GM19351 (cell line): ENCODE data around the gene MRPL14.

Experiments used
- ATAC-seq: cut with Tn5 transposase; IDR thresholded peaks from one replicate; pipeline ENCODE4 v1.9.1; 2021; ENCODE audit warnings: mild to moderate bottlenecking, moderate library complexity; ENCODE audit not compliant: unreplicated experiment

MRPL14 gene

DNA sequence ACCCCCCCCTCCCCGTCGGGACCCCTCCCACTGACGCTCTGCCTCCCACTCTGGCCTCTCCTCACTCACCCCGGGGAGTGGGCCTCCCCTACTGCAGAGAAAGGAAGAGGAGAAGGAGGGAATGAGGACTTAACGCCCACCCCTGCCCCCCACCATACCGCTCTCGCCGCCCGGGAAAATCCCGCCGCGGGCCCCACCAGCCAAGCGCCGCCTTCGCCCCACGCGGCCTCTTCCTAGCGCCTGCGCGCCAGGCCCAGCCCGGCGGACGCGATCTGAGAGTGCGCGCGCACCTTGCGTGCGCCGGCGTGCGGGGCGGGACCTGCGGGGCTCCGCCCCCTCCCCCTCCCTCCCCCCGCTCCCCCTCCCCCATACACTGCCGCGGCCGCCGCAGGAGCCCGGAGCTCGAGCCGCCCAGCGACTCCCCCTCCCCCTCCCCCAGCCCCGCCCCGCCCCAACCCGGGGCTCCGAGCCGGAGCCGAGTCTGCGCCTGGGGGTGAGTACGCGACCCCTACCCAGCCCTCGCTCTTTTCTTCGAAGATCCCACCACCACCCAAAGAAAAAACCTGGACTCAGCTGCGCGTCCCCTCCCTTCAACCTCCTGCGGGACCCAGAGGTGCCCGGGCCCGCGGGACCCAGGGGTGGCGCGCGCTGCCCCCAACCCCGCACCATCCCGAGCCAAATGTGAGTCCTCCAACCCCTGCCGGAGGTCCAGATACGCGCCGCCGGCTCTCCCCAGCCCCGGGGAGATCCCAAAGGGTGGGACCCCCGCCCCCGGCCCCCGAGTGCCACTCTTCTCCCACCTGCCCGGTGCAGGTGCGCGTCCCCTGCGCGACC is at the start of gene MRPL14, which contains the start of gene TMEM63B:
MRPL14 (minus strand) TSS at position 267 of the 834 bp plus-strand sequence. CDS start 10,841 bp downstream, outside the sequence.
TMEM63B (plus strand) TSS at position 369 of the 834 bp plus-strand sequence. CDS start 7,031 bp downstream, outside the sequence.
- ATAC-seq = peak; percentile 67

- ATAC-seq = no peak
Observed at GRCh38 chr6:44176130-44176761, 49.0 kb upstream of the MRPL14 start.

DNA sequence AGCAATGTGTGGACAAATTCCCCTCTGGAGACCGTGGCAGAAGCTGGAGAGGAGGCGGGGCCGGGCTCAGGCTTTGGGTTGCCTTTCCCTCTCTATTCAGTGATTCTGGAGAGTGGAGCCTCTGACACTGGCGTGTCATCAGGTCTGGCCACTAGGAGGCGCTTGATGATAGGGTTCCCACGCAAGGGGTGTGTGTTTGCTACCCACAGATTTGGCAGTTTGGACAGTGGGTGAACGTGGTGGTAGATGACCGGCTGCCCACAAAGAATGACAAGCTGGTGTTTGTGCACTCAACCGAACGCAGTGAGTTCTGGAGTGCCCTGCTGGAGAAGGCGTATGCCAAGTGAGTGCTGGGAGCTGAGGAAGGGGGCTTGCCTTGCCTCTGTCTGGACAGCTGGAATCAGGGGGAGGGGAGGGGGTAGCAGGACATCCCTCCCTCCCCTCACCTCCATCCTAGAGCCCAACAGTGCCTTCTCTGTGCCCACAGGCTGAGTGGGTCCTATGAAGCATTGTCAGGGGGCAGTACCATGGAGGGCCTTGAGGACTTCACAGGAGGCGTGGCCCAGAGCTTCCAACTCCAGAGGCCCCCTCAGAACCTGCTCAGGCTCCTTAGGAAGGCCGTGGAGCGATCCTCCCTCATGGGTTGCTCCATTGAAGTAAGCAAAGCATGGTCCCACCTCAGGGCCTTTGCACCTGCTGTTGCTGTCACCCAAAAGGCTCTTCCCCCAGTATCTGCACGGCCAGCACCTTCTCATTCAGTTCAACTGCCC is 45.7 kb upstream of the MRPL14 start:
- peak; percentile 80 for ATAC-seq

- no peak for ATAC-seq
Observed at GRCh38 chr6:44171899-44172546, 44.8 kb upstream of the MRPL14 start.

- no peak for ATAC-seq
Observed at GRCh38 chr6:44169886-44170570, 42.8 kb upstream of the MRPL14 start.

DNA sequence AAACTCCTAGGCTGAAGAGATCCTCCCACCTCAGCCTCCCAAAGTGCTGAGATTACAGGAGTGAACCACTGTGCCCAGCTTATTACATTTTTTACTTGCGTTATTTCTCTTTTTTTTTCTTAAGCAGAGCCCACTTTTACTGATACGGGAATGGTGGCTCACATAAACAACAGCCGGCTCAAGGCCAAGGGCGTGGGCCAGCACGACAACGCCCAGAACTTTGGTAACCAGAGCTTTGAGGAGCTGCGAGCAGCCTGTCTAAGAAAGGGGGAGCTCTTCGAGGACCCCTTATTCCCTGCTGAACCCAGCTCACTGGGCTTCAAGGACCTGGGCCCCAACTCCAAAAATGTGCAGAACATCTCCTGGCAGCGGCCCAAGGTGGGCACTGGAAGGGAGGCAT is 41.9 kb upstream of the MRPL14 start:
- ATAC-seq = no peak

- ATAC-seq = no peak
Observed at GRCh38 chr6:44167567-44167966, 40.3 kb upstream of the MRPL14 start.

GRCh38 chr6:44166591-44167184 is 39.4 kb upstream of the MRPL14 start:
- ATAC-seq = no peak

DNA sequence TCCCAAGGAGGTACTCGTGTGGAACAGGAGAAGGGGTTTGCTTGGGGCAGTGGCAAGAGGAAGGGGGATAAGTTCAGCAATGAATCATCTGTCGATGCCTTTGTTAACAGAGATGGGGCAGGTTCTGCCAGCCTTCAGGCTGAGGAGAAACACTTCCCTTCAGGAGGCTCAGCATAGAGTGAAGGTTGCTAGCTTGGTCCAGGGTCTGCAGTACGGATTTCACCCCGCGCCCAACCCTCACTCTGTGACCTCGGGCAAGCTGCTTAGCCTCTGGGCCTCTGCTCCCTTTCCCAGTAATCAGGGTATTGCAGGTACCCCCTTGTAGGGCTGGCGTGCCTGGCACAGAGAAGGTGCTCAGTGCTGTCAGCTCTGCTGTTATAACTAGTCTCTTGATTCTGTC is 38.9 kb upstream of the MRPL14 start:
- no peak for ATAC-seq

DNA sequence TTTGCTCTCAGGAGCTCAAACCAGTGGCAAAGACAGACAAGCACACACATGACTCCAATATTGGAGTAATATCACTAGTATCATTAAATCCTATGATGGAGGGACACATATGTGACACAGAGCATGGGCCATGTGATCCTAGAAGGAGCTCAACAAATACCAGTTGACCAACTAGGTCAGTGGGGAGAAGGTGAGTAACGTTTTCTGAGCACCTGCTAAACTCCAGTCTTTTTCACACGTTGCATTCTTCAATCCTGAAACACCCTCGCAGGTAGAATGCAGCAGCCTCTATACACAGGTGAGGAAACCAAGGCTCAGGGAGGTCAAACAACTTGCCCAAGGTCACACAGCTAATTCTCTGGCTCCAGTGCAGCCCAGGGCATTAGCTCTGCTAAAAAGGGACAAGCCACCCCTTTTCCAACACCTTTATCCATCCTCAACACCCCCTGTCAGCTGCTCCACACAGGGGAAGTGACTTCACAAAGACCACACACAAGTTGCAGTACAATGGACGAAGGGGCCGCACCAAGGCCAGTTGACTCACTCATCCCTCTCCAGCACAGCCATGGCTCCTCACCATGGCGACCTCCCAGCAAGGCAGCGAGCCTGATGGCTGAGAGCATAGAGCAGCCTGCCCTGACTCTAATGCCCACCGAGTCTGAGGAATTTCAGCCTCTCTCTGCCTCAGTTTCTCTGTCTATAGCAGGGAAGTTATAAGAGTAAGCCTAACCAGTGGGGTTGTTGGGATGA is 35.8 kb upstream of the MRPL14 start:
- ATAC-seq = no peak

DNA sequence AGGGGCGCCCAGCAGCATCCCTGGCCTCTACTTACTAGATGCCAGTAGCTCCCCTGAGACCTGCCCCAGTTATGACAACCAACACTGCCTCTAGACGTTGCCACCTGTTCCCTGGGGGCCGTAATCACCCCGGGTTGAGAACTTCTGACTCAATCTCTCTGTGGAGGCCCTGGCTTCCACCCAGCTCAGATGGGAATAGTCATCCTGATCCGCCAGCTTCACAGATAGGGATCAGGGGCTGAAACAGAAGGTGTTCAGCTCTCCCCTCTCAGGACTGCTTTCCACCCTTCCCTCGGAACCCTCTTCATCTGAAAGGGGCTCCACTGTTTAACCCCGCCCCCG is 34.7 kb upstream of the MRPL14 start:
- no peak for ATAC-seq

GRCh38 chr6:44158770-44159228 is 31.5 kb upstream of the MRPL14 start, which contains the start of gene CAPN11:
Gene CAPN11 (plus strand): TSS chr6:44158820. CDS start chr6:44158849, 29 bp downstream.
- no peak for ATAC-seq

DNA sequence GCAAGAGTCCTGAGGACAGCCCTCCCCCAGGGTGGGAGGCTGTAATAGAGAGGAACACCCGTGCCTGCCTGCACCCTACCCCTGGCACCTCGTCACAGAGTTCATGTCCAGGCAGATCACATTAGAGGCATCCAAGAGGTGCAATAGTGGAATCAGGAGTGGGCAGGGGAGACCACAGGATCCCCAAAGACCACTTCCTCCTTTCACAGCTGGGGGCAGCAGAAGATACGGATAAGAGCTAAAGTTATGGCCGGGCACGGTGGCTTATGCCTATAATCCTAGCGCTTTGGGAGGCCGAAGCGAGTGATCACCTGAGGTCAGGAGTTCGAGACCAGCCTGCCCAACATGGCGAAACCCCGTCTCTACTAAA is 29.9 kb upstream of the MRPL14 start:
- no peak for ATAC-seq

- ATAC-seq = no peak
Observed at GRCh38 chr6:44156494-44157151, 29.4 kb upstream of the MRPL14 start.

DNA sequence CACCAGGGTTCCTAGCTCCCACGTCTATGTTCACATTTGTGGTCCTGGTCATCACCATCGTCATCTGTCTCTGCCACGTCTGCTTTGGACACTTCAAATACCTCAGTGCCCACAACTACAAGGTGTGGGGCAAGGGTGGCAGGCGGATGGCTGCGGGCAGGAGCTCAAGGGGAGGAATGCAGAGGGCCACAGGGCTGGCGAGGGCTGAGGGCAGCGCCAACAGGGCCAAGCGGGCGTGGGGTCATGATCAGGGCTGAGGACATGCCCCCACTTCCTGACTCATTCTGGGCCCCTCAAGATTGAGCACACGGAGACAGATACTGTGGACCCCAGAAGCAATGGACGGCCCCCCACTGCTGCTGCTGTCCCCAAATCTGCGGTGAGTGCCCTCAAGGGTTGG is 26.8 kb upstream of the MRPL14 start:
- ATAC-seq = no peak

GRCh38 chr6:44152533-44152932 is 25.3 kb upstream of the MRPL14 start:
- no peak for ATAC-seq

GRCh38 chr6:44152109-44152461 is 24.8 kb upstream of the MRPL14 start:
- ATAC-seq = no peak

GRCh38 chr6:44151348-44152108 is 24.3 kb upstream of the MRPL14 start:
- ATAC-seq = peak; percentile 66
